ENCODE data around the gene VKORC1.
A peak's percentile ranks its signal among the peaks of the same experiment; 100 is the strongest.

VKORC1 gene

GRCh38 chr16:31128711-31129567, 34.3 kb upstream of the VKORC1 start:
- H3K27ac ChIP-seq = peak overlapping the region; percentile 71
- TF ChIP-seq CTCF (conservative IDR thresholded peaks at IDR 0.05) = no peak
- TF ChIP-seq ZFX (IDR thresholded peaks at IDR 0.05) = no peak

- no peak overlapping the region for H3K27ac ChIP-seq
- no peak for TF ChIP-seq ZFX (IDR thresholded peaks at IDR 0.05)
- TF ChIP-seq CTCF (conservative IDR thresholded peaks at IDR 0.05) = no peak
Measured at GRCh38 chr16:31127182-31127581, 32.6 kb upstream of the VKORC1 start.

GRCh38 chr16:31125844-31126243, 31.2 kb upstream of the VKORC1 start:
- H3K27ac ChIP-seq = no peak overlapping the region
- TF ChIP-seq ZFX (IDR thresholded peaks at IDR 0.05) = no peak
- no peak for TF ChIP-seq CTCF (conservative IDR thresholded peaks at IDR 0.05)

GRCh38 chr16:31120129-31120528, 25.5 kb upstream of the VKORC1 start:
- no peak overlapping the region for H3K27ac ChIP-seq

GRCh38 chr16:31118223-31119155, 23.9 kb upstream of the VKORC1 start:
- H3K27ac ChIP-seq = peak overlapping the region; percentile 89
- no peak for TF ChIP-seq CTCF (conservative IDR thresholded peaks at IDR 0.05)
- no peak for TF ChIP-seq ZFX (IDR thresholded peaks at IDR 0.05)

More at GRCh38 chr16:31120129-31120528, 25.5 kb upstream of the VKORC1 start:
- no peak for TF ChIP-seq ZFX (IDR thresholded peaks at IDR 0.05)
- TF ChIP-seq CTCF (conservative IDR thresholded peaks at IDR 0.05) = no peak

GRCh38 chr16:31117384-31118222, 23.0 kb upstream of the VKORC1 start, which contains the start of gene KAT8:
KAT8 (plus strand) TSS chr16:31117664; CDS start chr16:31117682, 18 bp downstream.
- no peak for TF ChIP-seq CTCF (conservative IDR thresholded peaks at IDR 0.05)
- peak within 1 kb of the TSS; percentile 89 for H3K27ac ChIP-seq

All from C4-2B (cell line).